ENCODE measurements around the gene FAM118A.
"Not testable (repeated sequence)": the region's sequence is repeated elsewhere in the genome, so short reads cannot be mapped to it uniquely, and the experiment has no call there.

Gene FAM118A

DNA sequence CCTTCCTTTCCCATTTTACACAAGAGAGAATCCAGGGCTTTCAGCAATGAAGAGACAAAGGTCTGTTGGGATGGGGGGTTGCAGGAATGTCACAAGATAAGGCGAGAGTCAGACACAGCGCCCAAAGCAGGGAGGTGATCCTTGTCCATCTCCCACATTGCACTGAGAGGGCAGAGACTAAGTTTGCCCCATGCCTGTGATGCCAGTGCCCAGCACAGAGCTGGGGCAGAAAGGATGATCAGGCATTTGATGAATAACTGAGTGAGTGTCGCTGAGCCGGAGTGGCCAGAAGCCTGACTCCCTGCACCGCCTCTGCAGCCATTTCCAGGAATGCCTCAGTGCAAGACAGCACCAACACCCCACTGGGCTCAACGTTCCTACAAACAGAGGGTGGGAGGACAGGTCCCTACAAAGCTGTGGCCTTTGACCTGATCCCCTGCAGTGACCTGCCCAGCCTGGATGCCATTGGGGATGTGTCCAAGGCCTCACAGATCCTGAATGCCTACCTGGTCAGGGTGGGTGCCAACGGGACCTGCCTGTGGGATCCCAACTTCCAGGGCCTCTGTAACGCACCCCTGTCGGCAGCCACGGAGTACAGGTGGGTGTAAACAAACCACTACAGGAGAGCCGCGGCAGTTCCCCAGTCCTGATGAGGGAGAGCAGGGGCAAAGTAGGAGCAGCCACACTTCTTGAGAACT is 22.7 kb upstream of the FAM118A start:
- H3K27ac ChIP-seq, result no peak overlapping the region

DNA sequence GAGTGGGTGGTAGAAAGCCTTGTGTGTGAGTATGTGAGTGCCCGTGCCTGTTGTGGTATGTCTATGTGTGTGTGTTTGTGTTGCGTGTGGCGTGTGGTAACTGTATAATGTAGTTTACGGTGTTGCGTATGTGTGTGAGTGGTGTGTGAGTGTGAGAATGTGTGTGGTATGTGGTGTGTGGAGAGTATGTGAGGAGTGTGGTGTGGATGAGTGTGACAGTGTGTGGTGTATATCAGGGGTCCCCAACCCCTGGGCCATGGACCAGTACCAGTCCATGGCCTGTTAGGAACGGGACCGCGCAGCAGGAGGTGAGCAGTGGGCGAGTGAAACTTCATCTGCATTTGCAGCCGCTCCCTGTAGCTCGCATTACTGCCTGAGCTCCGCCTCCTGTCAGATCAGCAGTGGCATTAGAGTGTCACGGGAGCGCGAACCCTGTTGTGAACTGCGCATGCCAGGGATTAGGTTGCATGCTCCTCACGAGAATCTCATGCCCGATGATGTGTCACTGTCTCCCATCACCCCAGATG is 19.3 kb upstream of the FAM118A start:
- H3K27ac ChIP-seq, result no peak overlapping the region

More for the DNA sequence above, 22.7 kb upstream of the FAM118A start:
- TF ChIP-seq, protein P1, sequence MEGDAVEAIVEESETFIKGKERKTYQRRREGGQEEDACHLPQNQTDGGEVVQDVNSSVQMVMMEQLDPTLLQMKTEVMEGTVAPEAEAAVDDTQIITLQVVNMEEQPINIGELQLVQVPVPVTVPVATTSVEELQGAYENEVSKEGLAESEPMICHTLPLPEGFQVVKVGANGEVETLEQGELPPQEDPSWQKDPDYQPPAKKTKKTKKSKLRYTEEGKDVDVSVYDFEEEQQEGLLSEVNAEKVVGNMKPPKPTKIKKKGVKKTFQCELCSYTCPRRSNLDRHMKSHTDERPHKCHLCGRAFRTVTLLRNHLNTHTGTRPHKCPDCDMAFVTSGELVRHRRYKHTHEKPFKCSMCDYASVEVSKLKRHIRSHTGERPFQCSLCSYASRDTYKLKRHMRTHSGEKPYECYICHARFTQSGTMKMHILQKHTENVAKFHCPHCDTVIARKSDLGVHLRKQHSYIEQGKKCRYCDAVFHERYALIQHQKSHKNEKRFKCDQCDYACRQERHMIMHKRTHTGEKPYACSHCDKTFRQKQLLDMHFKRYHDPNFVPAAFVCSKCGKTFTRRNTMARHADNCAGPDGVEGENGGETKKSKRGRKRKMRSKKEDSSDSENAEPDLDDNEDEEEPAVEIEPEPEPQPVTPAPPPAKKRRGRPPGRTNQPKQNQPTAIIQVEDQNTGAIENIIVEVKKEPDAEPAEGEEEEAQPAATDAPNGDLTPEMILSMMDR (IDR thresholded peaks at IDR 0.05), result no peak
- no peak for TF ChIP-seq ZFX (IDR thresholded peaks at IDR 0.05; ENCODE audit: borderline replicate concordance)

DNA sequence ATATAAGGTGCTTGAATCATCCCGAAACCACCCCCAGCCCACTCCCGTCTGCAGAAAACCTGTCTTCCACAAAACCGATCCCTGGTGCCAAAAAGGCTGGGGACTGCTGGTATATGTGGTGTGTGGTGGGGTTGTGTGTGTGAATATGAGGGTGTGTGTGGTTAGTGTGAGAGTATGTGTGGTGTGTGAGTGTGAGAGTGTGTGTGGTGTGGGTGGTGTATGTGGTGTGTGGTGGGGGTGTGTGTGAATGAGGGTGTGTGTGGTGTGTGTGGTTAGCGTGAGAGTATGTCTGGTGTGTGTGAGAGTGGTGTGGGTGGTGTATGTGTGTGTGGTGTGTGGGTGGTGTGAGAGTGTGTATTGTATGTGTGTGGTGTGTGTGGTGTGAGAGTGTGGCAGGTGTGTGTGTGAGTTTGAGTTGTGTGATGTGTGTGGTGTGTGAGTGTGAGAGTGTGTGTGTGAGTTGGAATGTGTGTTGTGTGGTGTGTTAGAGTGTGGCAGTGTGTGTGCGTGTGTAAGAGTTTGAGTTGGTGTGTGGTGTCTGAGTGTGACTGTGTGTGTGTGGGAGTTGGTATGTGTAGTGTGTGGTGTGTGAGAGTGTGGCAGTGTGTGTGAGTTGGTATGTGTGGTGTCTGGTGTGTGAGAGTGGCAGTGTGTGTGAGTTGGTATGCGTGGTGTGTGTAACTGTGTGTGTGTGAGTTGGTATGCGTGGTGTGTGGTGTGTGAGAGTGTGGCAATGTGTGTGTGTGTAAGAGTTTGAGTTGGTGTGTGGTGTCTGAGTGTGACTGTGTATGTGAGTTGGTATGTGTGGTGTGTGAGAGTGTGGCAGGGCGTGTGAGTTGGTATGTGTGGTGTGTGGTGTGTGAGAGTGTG is 18.4 kb upstream of the FAM118A start:
- TF ChIP-seq, protein P1 (IDR thresholded peaks at IDR 0.05), result no peak
- H3K27ac ChIP-seq, result no peak overlapping the region

More for the DNA sequence above, 19.3 kb upstream of the FAM118A start:
- no peak for TF ChIP-seq ZFX (IDR thresholded peaks at IDR 0.05; ENCODE audit: borderline replicate concordance)
- TF ChIP-seq, protein P1 (IDR thresholded peaks at IDR 0.05), result no peak

DNA sequence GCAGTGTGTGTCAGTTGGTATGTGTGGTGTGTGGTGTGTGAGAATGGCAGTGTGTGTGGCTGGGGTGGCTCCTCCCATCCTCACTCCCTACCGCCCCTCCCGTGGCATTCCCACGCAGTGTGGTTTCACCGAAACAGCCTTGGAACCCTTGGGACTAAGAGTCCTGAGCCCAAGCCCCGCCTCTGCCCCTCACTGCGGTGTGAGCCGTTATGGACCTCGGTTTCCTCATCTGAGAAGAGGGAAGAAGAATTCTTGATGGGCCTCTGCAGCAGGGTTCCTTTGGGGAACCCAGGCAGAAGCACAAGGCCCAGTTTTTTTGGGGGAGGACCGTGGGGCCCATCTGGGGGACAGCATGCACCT is 17.8 kb upstream of the FAM118A start:
- no peak overlapping the region for H3K27ac ChIP-seq
- no peak for TF ChIP-seq ZFX (IDR thresholded peaks at IDR 0.05; ENCODE audit: borderline replicate concordance)
- TF ChIP-seq, protein P1 (IDR thresholded peaks at IDR 0.05), result no peak

DNA sequence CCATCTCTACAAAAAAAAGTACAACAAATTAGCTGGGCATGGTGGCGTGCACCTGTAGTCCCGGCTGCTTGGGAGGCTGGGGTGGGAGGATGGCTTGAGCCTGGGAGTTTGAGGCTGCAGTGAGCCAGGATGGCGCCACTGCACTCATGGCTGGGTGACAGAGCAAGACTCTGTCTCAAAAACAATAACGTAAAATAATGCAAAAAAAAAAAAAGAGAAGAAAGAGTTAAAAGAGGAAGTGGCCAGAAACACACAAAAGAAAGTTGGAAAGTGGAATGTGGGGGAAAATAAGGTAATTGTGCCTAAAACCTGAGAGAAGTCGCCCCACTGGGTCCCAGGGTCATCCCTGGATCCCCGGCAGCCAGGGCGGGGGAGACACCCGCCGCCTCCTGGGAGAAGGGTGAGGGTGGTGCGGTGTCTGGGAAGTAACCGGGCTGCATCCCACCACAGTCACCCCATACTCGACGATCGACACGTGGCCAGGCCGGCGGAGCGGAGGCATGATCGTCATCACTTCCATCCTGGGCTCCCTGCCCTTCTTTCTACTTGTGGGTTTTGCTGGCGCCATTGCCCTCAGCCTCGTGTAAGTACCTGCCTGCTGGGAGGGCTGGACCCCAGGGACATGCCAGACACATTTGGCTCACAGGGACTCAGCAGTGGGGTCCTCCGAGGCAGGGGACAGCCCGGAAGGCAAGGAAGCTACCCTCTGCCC is 16.8 kb upstream of the FAM118A start:
- no peak overlapping the region for H3K27ac ChIP-seq

DNA sequence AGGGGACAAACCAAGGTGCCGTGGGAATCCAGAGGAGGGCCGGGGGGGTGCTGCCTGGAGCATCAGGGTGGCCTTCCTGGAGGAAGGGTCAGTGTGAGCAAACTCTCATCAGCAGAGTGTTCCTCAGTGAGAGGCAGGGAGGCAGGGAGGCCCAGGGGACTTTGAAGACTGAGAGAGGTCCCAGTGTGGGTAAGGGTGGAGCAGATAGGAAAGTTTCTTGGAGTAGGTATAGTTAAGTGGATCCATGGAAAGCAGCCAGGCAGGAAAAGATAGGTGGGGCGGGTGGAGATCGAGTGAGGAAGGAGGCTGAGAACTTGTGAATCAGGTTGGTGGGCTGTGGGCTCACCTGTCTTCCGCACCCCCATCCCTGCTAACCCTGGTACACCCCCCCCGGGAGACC is 15.7 kb upstream of the FAM118A start:
- TF ChIP-seq, protein P1 (IDR thresholded peaks at IDR 0.05), result no peak
- TF ChIP-seq ZFX (IDR thresholded peaks at IDR 0.05; ENCODE audit: borderline replicate concordance), result no peak
- H3K27ac ChIP-seq, result no peak overlapping the region

More for the DNA sequence above, 16.8 kb upstream of the FAM118A start:
- TF ChIP-seq, protein P1 (IDR thresholded peaks at IDR 0.05), result no peak
- no peak for TF ChIP-seq ZFX (IDR thresholded peaks at IDR 0.05; ENCODE audit: borderline replicate concordance)

DNA sequence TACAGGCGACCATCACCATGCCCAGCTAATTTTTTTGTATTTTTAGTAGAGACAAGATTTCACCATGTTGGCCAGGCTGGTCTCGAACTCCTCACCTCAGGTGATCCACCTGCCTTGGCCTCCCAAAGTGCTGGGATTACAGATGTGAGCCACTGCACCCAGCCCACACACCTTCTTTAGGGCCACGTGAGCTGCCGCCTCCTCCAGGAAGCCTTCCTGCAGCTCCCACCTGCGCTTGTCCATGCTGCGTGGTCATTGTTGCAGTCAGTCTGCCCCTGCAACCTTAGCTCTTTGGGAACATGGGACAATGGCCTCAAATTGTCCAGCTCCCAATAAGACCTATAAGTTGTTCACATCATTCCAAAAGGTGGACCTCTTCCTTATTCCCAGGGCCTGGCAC is 14.7 kb upstream of the FAM118A start:
- H3K27ac ChIP-seq, result not testable (repeated sequence)
